HepG2 (cell line): ENCODE measurements around the gene DAPK3. TPM values are rescaled to one million over a fixed set of nuclear protein-coding genes. Genes with fewer than 3 reads are reported as not detected.

Experiments
- AHR ChIP-seq: IDR thresholded peaks from 2 replicates; pipeline ENCODE4 v1.6.1; 2018; ENCODE audit warnings: missing genetic modification reagents, missing compliant biosample characterization
- ELF1 ChIP-seq: sonication (generic); formaldehyde crosslinking; IDR thresholded peaks from 2 replicates; pipeline ENCODE4 v1.4.0; 2020; ENCODE audit warnings: missing genetic modification reagents
- GTF2F1 ChIP-seq: fragments of 150-350 bp; IDR thresholded peaks from 2 replicates; pipeline ENCODE4 v1.6.1; 2014; ENCODE audit warnings: low read length
- MXD4 ChIP-seq: IDR thresholded peaks from 2 replicates; pipeline ENCODE4 v1.6.1; 2016; ENCODE audit warnings: mild to moderate bottlenecking, missing biosample characterization, missing genetic modification reagents
- NFKB2 ChIP-seq: sonication (generic); formaldehyde crosslinking; IDR thresholded peaks from 2 replicates; pipeline ENCODE4 v1.4.0; 2020; ENCODE audit warnings: missing genetic modification reagents, borderline replicate concordance
- ONECUT2 ChIP-seq: sonication (generic); formaldehyde crosslinking; IDR thresholded peaks from 2 replicates; pipeline ENCODE4 v1.4.0; 2020; ENCODE audit warnings: missing genetic modification reagents
- PBX3 ChIP-seq: sonication (generic); formaldehyde crosslinking; IDR thresholded peaks from 2 replicates; pipeline ENCODE4 v1.8.1; 2023; ENCODE audit warnings: missing genetic modification reagents, inconsistent platforms, borderline replicate concordance
- THAP11 ChIP-seq: IDR thresholded peaks from 2 replicates; pipeline ENCODE4 v1.6.1; 2016; ENCODE audit warnings: missing biosample characterization, missing genetic modification reagents
- ZKSCAN1 ChIP-seq: fragments of 150-350 bp; IDR thresholded peaks from 2 replicates; pipeline ENCODE4 v1.6.1; 2014; ENCODE audit warnings: low read length
- ZNF619 ChIP-seq: sonication (generic); formaldehyde crosslinking; IDR thresholded peaks from 2 replicates; pipeline ENCODE4 v1.4.0; 2020; ENCODE audit warnings: mild to moderate bottlenecking, missing genetic modification reagents
- ZNF777 ChIP-seq: sonication (generic); formaldehyde crosslinking; IDR thresholded peaks from 2 replicates; pipeline ENCODE4 v1.4.0; 2020; ENCODE audit warnings: missing genetic modification reagents
- polyA plus RNA-seq, 8 experiments: library from polyadenylated mRNA; depleted of rRNA in 3 of 8; stranded (reverse) in 7 of 8; unstranded in 1 of 8; fragments of >200 nt; fragmentation: Illumina TruSeq in 4 of 8; extraction: Trizol in 4 of 8; gene quantifications; 2 replicates each; pipeline versions ENCODE4 v1.2.1 to v1.2.3, GENCODE V29; 2011 to 2016; ENCODE audit warnings: low read depth in 4 of 8, missing spikeins in 1 of 8, mixed read lengths in 1 of 8; ENCODE audit not compliant: insufficient read depth in 1 of 8
- total RNA-seq, 5 experiments: library from RNA; depleted of rRNA; stranded (reverse); fragments of >200 nt; fragmentation: Illumina TruSeq; extraction: Trizol; gene quantifications; 2 replicates each; pipeline ENCODE4 v1.2.3, GENCODE V29; 2016; ENCODE audit warnings: low read depth in 1 of 5
- TF ChIP-seq, protein P1 (sequence below): sonication (generic); formaldehyde crosslinking; IDR thresholded peaks from 2 replicates; pipeline ENCODE4 v1.5.0; 2020; ENCODE audit warnings: missing genetic modification reagents
- TF ChIP-seq, protein P2 (sequence below): sonication (generic); formaldehyde crosslinking; IDR thresholded peaks from 2 replicates; pipeline ENCODE4 v1.4.0; 2020; ENCODE audit warnings: low read depth, missing genetic modification reagents
- TF ChIP-seq, protein P3 (sequence below), 2 experiments: sonication (generic) in 1 of 2; formaldehyde crosslinking in 1 of 2; IDR thresholded peaks; 2 replicates each; pipeline versions ENCODE4 v1.4.0 to v1.6.1; 2018 to 2020; ENCODE audit warnings: missing genetic modification reagents in 2 of 2, borderline replicate concordance in 1 of 2, low read depth in 1 of 2, mild to moderate bottlenecking in 1 of 2, missing biosample characterization in 1 of 2
- TF ChIP-seq, protein P4 (sequence below): sonication (generic); formaldehyde crosslinking; IDR thresholded peaks from 2 replicates; pipeline ENCODE4 v1.4.0; 2020; ENCODE audit warnings: missing genetic modification reagents

The DAPK3 gene
- total and polyA plus RNA-seq, 2 of the 13 experiments (the other 11 are each of a cell fraction or from before 2014, with no cell fraction given): 30.5 to 37.3 TPM

- no peak for TF ChIP-seq ONECUT2 (CRISPR knock-in tag)
- no peak for TF ChIP-seq PBX3 (CRISPR knock-in tag)
- no peak for TF ChIP-seq AHR (CRISPR knock-in tag)
- TF ChIP-seq NFKB2 (CRISPR knock-in tag): no peak
- TF ChIP-seq, protein P1, sequence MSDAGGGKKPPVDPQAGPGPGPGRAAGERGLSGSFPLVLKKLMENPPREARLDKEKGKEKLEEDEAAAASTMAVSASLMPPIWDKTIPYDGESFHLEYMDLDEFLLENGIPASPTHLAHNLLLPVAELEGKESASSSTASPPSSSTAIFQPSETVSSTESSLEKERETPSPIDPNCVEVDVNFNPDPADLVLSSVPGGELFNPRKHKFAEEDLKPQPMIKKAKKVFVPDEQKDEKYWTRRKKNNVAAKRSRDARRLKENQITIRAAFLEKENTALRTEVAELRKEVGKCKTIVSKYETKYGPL (CRISPR knock-in tag): 0 out of 2 replicates have a peak, but pooled peaks have one; percentile 32
- TF ChIP-seq MXD4: no peak
- TF ChIP-seq THAP11 (CRISPR knock-in tag): no peak
- peak; percentile 17; the same call in 1 of the 2 replicates for TF ChIP-seq GTF2F1
- no peak for TF ChIP-seq ZNF619 (CRISPR knock-in tag)
- TF ChIP-seq, protein P2, sequence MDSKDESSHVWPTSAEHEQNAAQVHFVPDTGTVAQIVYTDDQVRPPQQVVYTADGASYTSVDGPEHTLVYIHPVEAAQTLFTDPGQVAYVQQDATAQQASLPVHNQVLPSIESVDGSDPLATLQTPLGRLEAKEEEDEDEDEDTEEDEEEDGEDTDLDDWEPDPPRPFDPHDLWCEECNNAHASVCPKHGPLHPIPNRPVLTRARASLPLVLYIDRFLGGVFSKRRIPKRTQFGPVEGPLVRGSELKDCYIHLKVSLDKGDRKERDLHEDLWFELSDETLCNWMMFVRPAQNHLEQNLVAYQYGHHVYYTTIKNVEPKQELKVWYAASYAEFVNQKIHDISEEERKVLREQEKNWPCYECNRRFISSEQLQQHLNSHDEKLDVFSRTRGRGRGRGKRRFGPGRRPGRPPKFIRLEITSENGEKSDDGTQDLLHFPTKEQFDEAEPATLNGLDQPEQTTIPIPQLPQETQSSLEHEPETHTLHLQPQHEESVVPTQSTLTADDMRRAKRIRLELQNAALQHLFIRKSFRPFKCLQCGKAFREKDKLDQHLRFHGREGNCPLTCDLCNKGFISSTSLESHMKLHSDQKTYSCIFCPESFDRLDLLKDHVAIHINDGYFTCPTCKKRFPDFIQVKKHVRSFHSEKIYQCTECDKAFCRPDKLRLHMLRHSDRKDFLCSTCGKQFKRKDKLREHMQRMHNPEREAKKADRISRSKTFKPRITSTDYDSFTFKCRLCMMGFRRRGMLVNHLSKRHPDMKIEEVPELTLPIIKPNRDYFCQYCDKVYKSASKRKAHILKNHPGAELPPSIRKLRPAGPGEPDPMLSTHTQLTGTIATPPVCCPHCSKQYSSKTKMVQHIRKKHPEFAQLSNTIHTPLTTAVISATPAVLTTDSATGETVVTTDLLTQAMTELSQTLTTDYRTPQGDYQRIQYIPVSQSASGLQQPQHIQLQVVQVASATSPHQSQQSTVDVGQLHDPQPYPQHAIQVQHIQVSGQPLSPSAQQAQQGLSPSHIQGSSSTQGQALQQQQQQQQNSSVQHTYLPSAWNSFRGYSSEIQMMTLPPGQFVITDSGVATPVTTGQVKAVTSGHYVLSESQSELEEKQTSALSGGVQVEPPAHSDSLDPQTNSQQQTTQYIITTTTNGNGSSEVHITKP: no peak
- peak; percentile 90 for TF ChIP-seq ZKSCAN1
- TF ChIP-seq, protein P3, sequence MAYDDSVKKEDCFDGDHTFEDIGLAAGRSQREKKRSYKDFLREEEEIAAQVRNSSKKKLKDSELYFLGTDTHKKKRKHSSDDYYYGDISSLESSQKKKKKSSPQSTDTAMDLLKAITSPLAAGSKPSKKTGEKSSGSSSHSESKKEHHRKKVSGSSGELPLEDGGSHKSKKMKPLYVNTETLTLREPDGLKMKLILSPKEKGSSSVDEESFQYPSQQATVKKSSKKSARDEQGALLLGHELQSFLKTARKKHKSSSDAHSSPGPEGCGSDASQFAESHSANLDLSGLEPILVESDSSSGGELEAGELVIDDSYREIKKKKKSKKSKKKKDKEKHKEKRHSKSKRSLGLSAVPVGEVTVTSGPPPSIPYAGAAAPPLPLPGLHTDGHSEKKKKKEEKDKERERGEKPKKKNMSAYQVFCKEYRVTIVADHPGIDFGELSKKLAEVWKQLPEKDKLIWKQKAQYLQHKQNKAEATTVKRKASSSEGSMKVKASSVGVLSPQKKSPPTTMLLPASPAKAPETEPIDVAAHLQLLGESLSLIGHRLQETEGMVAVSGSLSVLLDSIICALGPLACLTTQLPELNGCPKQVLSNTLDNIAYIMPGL (CRISPR knock-in tag; IDR thresholded peaks at IDR 0.05; ENCODE audit: borderline replicate concordance in 1 of 2, low read depth in 1 of 2): peak in 1 of 2 experiments; percentile 19; a peak in 1 of 4 replicates
- no peak for TF ChIP-seq ELF1 (CRISPR knock-in tag)
- TF ChIP-seq, protein P4, sequence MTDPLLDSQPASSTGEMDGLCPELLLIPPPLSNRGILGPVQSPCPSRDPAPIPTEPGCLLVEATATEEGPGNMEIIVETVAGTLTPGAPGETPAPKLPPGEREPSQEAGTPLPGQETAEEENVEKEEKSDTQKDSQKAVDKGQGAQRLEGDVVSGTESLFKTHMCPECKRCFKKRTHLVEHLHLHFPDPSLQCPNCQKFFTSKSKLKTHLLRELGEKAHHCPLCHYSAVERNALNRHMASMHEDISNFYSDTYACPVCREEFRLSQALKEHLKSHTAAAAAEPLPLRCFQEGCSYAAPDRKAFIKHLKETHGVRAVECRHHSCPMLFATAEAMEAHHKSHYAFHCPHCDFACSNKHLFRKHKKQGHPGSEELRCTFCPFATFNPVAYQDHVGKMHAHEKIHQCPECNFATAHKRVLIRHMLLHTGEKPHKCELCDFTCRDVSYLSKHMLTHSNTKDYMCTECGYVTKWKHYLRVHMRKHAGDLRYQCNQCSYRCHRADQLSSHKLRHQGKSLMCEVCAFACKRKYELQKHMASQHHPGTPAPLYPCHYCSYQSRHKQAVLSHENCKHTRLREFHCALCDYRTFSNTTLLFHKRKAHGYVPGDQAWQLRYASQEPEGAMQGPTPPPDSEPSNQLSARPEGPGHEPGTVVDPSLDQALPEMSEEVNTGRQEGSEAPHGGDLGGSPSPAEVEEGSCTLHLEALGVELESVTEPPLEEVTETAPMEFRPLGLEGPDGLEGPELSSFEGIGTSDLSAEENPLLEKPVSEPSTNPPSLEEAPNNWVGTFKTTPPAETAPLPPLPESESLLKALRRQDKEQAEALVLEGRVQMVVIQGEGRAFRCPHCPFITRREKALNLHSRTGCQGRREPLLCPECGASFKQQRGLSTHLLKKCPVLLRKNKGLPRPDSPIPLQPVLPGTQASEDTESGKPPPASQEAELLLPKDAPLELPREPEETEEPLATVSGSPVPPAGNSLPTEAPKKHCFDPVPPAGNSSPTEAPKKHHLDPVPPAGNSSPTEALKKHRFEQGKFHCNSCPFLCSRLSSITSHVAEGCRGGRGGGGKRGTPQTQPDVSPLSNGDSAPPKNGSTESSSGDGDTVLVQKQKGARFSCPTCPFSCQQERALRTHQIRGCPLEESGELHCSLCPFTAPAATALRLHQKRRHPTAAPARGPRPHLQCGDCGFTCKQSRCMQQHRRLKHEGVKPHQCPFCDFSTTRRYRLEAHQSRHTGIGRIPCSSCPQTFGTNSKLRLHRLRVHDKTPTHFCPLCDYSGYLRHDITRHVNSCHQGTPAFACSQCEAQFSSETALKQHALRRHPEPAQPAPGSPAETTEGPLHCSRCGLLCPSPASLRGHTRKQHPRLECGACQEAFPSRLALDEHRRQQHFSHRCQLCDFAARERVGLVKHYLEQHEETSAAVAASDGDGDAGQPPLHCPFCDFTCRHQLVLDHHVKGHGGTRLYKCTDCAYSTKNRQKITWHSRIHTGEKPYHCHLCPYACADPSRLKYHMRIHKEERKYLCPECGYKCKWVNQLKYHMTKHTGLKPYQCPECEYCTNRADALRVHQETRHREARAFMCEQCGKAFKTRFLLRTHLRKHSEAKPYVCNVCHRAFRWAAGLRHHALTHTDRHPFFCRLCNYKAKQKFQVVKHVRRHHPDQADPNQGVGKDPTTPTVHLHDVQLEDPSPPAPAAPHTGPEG (CRISPR knock-in tag): no peak; the same call in 1 of the 2 replicates
- TF ChIP-seq ZNF777 (CRISPR knock-in tag): no peak
These were observed 15.6 kb upstream of the DAPK3 start (continued) for GRCh38 chr19:3986260-3987041.
